Stromal cell of bone marrow (primary cell): ENCODE results near the gene FOLR1.
"Not testable (repeated sequence)": the region's sequence is repeated elsewhere in the genome, so short reads cannot be mapped to it uniquely, and the experiment has no call there.

Experiments
- DNase-seq: peaks from one replicate; pipeline ENCODE4 v3.0.0-alpha.2; 2012; ENCODE audit warnings: low read depth

The FOLR1 gene

GRCh38 chr11:72191961-72192381 lies at the start of gene FOLR1:
Gene FOLR1 (plus strand): TSS chr11:72192140. CDS start chr11:72192174, 34 bp downstream.
- no peak for DNase-seq

- not testable (repeated sequence) for DNase-seq
Measured at GRCh38 chr11:72142543-72142942, 49.4 kb upstream of the FOLR1 start.

- DNase-seq, result peak; percentile 16
Measured at GRCh38 chr11:72144807-72145565, 47.0 kb upstream of the FOLR1 start.

- no peak for DNase-seq
Measured at GRCh38 chr11:72146625-72147024, 45.3 kb upstream of the FOLR1 start.

- no peak for DNase-seq
Measured at GRCh38 chr11:72150882-72151281, 41.1 kb upstream of the FOLR1 start.

- DNase-seq, result not testable (repeated sequence)
Measured at GRCh38 chr11:72153874-72154273, 38.1 kb upstream of the FOLR1 start.

- no peak for DNase-seq
Measured at GRCh38 chr11:72154816-72155215, 37.1 kb upstream of the FOLR1 start.

- DNase-seq, result no peak
Measured at GRCh38 chr11:72155751-72156150, 36.2 kb upstream of the FOLR1 start.

GRCh38 chr11:72157131-72157530 lies 34.8 kb upstream of the FOLR1 start:
- DNase-seq, result no peak

- no peak for DNase-seq
Measured at GRCh38 chr11:72160319-72160718, 31.6 kb upstream of the FOLR1 start.

GRCh38 chr11:72162891-72163492 lies 28.9 kb upstream of the FOLR1 start:
- no peak for DNase-seq

GRCh38 chr11:72164187-72164586 lies 27.8 kb upstream of the FOLR1 start:
- DNase-seq, result not testable (repeated sequence)

GRCh38 chr11:72169046-72169555 lies 22.8 kb upstream of the FOLR1 start:
- DNase-seq, result not testable (repeated sequence)

- DNase-seq, result not testable (repeated sequence)
Measured at GRCh38 chr11:72169754-72170153, 22.2 kb upstream of the FOLR1 start.

GRCh38 chr11:72172043-72172442 lies 19.9 kb upstream of the FOLR1 start:
- DNase-seq, result not testable (repeated sequence)

- no peak for DNase-seq
Measured at GRCh38 chr11:72173291-72173690, 18.6 kb upstream of the FOLR1 start.

GRCh38 chr11:72174302-72175070 lies 17.5 kb upstream of the FOLR1 start:
- no peak for DNase-seq

- no peak for DNase-seq
Measured at GRCh38 chr11:72177656-72178055, 14.3 kb upstream of the FOLR1 start.

GRCh38 chr11:72179049-72179803 lies 12.7 kb upstream of the FOLR1 start:
- DNase-seq, result no peak

GRCh38 chr11:72179804-72180396 lies 12.0 kb upstream of the FOLR1 start:
- peak; percentile 13 for DNase-seq

GRCh38 chr11:72180892-72181552 lies 10.9 kb upstream of the FOLR1 start:
- not testable (repeated sequence) for DNase-seq
